ENCODE measurements around the gene DALRD3.

DALRD3 gene

GRCh38 chr3:48980295-48980694 lies 38.1 kb downstream of the DALRD3 start:
- DNase-seq (ENCODE audit: low read depth, low spot score) = no peak

GRCh38 chr3:48979451-48979850 lies 38.9 kb downstream of the DALRD3 start:
- no peak for DNase-seq (ENCODE audit: low read depth, low spot score)

- no peak for DNase-seq (ENCODE audit: low read depth, low spot score)
Measured at GRCh38 chr3:48974076-48974864, 44.1 kb downstream of the DALRD3 start.

GRCh38 chr3:48970586-48970985 lies 47.8 kb downstream of the DALRD3 start:
- DNase-seq (ENCODE audit: low read depth, low spot score) = no peak

GRCh38 chr3:48966876-48967361 lies 51.5 kb downstream of the DALRD3 start:
- DNase-seq (ENCODE audit: low read depth, low spot score) = no peak

- DNase-seq (ENCODE audit: low read depth, low spot score) = no peak
Measured at GRCh38 chr3:48966367-48966766, 52.0 kb downstream of the DALRD3 start.
